HepG2 (cell line): ENCODE data around the gene ZNF627. TPM values are rescaled to one million over a fixed set of nuclear protein-coding genes. Genes with fewer than 3 reads are reported as not detected.

Experiments
- CAMTA2 ChIP-seq: sonication (generic); formaldehyde crosslinking; IDR thresholded peaks from 2 replicates; pipeline ENCODE4 v1.4.0; 2020; ENCODE audit warnings: mild to moderate bottlenecking, missing genetic modification reagents, borderline replicate concordance
- FOXO1 ChIP-seq: sonication (generic); formaldehyde crosslinking; IDR thresholded peaks from 2 replicates; pipeline ENCODE4 v1.4.0; 2020; ENCODE audit warnings: missing genetic modification reagents
- KMT2B ChIP-seq: IDR thresholded peaks from 2 replicates; pipeline ENCODE4 v1.6.1; 2016; ENCODE audit warnings: missing genetic modification reagents, missing compliant biosample characterization
- ZNF430 ChIP-seq: sonication (generic); formaldehyde crosslinking; IDR thresholded peaks from 2 replicates; pipeline ENCODE4 v1.9.0; 2021; ENCODE audit warnings: mild to moderate bottlenecking, missing genetic modification reagents
- ZNF777 ChIP-seq: sonication (generic); formaldehyde crosslinking; IDR thresholded peaks from 2 replicates; pipeline ENCODE4 v1.4.0; 2020; ENCODE audit warnings: missing genetic modification reagents
- ZNF788 ChIP-seq: sonication (generic); formaldehyde crosslinking; IDR thresholded peaks from 2 replicates; pipeline ENCODE4 v1.5.0; 2020; ENCODE audit warnings: mild to moderate bottlenecking, missing genetic modification reagents, borderline replicate concordance
- ZSCAN30 ChIP-seq: sonication (generic); formaldehyde crosslinking; IDR thresholded peaks from 2 replicates; pipeline ENCODE4 v1.5.0; 2020; ENCODE audit warnings: mild to moderate bottlenecking, missing genetic modification reagents
- polyA plus RNA-seq, 8 experiments: library from polyadenylated mRNA; depleted of rRNA in 3 of 8; stranded (reverse) in 7 of 8; unstranded in 1 of 8; fragments of >200 nt; fragmentation: Illumina TruSeq in 4 of 8; extraction: Trizol in 4 of 8; gene quantifications; 2 replicates each; pipeline versions ENCODE4 v1.2.1 to v1.2.3, GENCODE V29; 2011 to 2016; ENCODE audit warnings: low read depth in 4 of 8, missing spikeins in 1 of 8, mixed read lengths in 1 of 8; ENCODE audit not compliant: insufficient read depth in 1 of 8
- total RNA-seq, 5 experiments: library from RNA; depleted of rRNA; stranded (reverse); fragments of >200 nt; fragmentation: Illumina TruSeq; extraction: Trizol; gene quantifications; 2 replicates each; pipeline ENCODE4 v1.2.3, GENCODE V29; 2016; ENCODE audit warnings: low read depth in 1 of 5
- TF ChIP-seq, protein P1 (sequence below), 2 experiments: fragments of 450-650 bp in 1 of 2; sonication (generic) in 1 of 2; formaldehyde crosslinking in 1 of 2; IDR thresholded peaks; 2 replicates each; pipeline versions ENCODE4 v1.6.1 to v1.8.0; 2016 to 2022; ENCODE audit warnings: antibody characterized with exemption in 1 of 2, mild to moderate bottlenecking in 1 of 2, missing genetic modification reagents in 1 of 2
- TF ChIP-seq, protein P2 (sequence below), 2 experiments: sonication (generic) in 1 of 2; formaldehyde crosslinking in 1 of 2; IDR thresholded peaks; 2 replicates each; pipeline versions ENCODE4 v1.6.1 to v1.9.0; 2014 to 2022; ENCODE audit warnings: antibody characterized with exemption in 1 of 2, borderline replicate concordance in 1 of 2, inconsistent platforms in 1 of 2, low read depth in 1 of 2, missing genetic modification reagents in 1 of 2
- TF ChIP-seq, protein P3 (sequence below): sonication (generic); formaldehyde crosslinking; IDR thresholded peaks from 2 replicates; pipeline ENCODE4 v1.4.0; 2020; ENCODE audit warnings: mild to moderate bottlenecking, missing genetic modification reagents

ZNF627 gene
- total and polyA plus RNA-seq, 2 of the 13 experiments (the other 11 are each of a cell fraction or from before 2014, with no cell fraction given) = 4.2 to 12.7 TPM

DNA sequence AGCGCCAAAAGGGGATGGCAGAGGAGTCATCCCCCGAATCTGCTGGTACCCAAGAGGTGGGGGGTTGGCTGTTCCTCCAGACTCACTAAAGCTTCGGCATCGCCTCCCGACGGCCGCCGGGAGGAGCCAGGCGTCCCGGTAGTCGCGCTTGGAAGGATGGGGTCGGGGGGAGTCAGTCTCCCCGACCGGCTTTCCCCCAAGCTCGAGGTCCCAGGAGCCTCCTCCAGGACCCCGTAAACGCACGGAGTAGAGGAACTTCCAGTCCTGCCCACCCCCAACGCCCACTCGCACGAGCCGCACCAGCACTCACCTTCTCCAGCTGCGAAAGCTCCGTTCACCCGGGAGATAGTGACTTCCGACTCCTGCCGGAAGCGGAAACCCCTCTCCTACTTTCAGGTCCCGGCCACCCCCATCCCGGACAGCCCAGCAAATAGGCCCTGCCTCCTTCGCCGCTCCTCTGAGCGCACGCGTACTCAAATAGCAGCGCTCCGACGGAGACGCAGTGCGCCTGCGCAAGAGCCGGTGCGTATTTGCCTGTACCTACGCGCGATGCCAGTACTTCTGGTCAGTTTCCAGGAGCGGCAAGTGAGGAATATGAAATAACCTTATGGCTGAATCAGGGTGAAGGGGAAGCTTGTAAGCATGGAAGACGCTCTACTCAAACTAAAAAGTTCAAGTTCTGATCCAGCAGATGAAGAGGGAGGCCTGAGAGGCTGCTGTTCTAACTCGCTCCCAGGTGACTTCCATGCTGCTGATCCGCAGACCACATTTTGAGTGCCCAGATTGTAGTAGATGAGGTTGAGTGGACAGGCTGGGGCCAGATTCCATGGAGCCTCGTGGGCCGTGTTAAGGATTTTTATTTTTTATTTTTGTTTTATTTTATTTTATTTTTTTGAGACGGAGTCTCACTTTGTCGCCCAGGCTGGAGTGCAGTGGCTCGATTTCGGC lies 38.1 kb upstream of the ZNF627 start, which contains the start of gene ELOF1 (continued):
- TF ChIP-seq, protein P1, sequence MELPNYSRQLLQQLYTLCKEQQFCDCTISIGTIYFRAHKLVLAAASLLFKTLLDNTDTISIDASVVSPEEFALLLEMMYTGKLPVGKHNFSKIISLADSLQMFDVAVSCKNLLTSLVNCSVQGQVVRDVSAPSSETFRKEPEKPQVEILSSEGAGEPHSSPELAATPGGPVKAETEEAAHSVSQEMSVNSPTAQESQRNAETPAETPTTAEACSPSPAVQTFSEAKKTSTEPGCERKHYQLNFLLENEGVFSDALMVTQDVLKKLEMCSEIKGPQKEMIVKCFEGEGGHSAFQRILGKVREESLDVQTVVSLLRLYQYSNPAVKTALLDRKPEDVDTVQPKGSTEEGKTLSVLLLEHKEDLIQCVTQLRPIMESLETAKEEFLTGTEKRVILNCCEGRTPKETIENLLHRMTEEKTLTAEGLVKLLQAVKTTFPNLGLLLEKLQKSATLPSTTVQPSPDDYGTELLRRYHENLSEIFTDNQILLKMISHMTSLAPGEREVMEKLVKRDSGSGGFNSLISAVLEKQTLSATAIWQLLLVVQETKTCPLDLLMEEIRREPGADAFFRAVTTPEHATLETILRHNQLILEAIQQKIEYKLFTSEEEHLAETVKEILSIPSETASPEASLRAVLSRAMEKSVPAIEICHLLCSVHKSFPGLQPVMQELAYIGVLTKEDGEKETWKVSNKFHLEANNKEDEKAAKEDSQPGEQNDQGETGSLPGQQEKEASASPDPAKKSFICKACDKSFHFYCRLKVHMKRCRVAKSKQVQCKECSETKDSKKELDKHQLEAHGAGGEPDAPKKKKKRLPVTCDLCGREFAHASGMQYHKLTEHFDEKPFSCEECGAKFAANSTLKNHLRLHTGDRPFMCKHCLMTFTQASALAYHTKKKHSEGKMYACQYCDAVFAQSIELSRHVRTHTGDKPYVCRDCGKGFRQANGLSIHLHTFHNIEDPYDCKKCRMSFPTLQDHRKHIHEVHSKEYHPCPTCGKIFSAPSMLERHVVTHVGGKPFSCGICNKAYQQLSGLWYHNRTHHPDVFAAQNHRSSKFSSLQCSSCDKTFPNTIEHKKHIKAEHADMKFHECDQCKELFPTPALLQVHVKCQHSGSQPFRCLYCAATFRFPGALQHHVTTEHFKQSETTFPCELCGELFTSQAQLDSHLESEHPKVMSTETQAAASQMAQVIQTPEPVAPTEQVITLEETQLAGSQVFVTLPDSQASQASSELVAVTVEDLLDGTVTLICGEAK (IDR thresholded peaks at IDR 0.05) = peak; percentile 64
- TF ChIP-seq, protein P1 (CRISPR knock-in tag; IDR thresholded peaks at IDR 0.05) = no peak
- TF ChIP-seq, protein P2, sequence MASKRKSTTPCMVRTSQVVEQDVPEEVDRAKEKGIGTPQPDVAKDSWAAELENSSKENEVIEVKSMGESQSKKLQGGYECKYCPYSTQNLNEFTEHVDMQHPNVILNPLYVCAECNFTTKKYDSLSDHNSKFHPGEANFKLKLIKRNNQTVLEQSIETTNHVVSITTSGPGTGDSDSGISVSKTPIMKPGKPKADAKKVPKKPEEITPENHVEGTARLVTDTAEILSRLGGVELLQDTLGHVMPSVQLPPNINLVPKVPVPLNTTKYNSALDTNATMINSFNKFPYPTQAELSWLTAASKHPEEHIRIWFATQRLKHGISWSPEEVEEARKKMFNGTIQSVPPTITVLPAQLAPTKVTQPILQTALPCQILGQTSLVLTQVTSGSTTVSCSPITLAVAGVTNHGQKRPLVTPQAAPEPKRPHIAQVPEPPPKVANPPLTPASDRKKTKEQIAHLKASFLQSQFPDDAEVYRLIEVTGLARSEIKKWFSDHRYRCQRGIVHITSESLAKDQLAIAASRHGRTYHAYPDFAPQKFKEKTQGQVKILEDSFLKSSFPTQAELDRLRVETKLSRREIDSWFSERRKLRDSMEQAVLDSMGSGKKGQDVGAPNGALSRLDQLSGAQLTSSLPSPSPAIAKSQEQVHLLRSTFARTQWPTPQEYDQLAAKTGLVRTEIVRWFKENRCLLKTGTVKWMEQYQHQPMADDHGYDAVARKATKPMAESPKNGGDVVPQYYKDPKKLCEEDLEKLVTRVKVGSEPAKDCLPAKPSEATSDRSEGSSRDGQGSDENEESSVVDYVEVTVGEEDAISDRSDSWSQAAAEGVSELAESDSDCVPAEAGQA (IDR thresholded peaks at IDR 0.05; ENCODE audit: low read depth) = peak; percentile 8; the same call in 1 of the 2 replicates
- TF ChIP-seq, protein P2 (CRISPR knock-in tag; IDR thresholded peaks at IDR 0.05; ENCODE audit: borderline replicate concordance) = no peak
- TF ChIP-seq, protein P3, sequence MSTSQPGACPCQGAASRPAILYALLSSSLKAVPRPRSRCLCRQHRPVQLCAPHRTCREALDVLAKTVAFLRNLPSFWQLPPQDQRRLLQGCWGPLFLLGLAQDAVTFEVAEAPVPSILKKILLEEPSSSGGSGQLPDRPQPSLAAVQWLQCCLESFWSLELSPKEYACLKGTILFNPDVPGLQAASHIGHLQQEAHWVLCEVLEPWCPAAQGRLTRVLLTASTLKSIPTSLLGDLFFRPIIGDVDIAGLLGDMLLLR (CRISPR knock-in tag) = peak; percentile 76; the same call in 1 of the 2 replicates
- peak; percentile 63; the same call in 1 of the 2 replicates for TF ChIP-seq ZNF788 (CRISPR knock-in tag)
- TF ChIP-seq CAMTA2 = 0 out of 2 replicates have a peak, but pooled peaks have one; percentile 33
- TF ChIP-seq ZNF430 (CRISPR knock-in tag) = peak; percentile 53; the same call in 1 of the 2 replicates
- TF ChIP-seq ZSCAN30 (CRISPR knock-in tag) = no peak
- TF ChIP-seq FOXO1 (CRISPR knock-in tag) = 0 out of 2 replicates have a peak, but pooled peaks have one; percentile 6
- TF ChIP-seq KMT2B (CRISPR knock-in tag) = peak; percentile 63; the same call in 1 of the 2 replicates
- TF ChIP-seq ZNF777 (CRISPR knock-in tag) = 0 out of 2 replicates have a peak, but pooled peaks have one; percentile 6
